GM12878 (cell line): ENCODE measurements around the gene PTP4A1. TPM values are rescaled to one million over a fixed set of nuclear protein-coding genes. Genes with fewer than 3 reads are reported as not detected.

Experiments used
- ATF3 ChIP-seq: IDR thresholded peaks from 2 replicates; pipeline ENCODE4 v1.6.1; 2011; ENCODE audit warnings: low read depth, mild to moderate bottlenecking, low read length, moderate library complexity, borderline replicate concordance; ENCODE audit errors: extremely low read depth
- BCLAF1 ChIP-seq: fragments of 450-650 bp; IDR thresholded peaks from 2 replicates; pipeline ENCODE4 v1.6.1; 2017; ENCODE audit warnings: antibody characterized with exemption, mild to moderate bottlenecking, moderate library complexity
- CBX3 ChIP-seq: fragments of 200-600 bp; sonication (generic); IDR thresholded peaks from 2 replicates; pipeline ENCODE4 v1.6.1; 2016; ENCODE audit warnings: low read depth, borderline replicate concordance
- CHD2 ChIP-seq: IDR thresholded peaks from 2 replicates; pipeline ENCODE4 v1.6.1; 2011; ENCODE audit warnings: low read depth, low read length, improper control_type of control experiment, borderline replicate concordance
- CHD4 ChIP-seq: fragments of 200-600 bp; sonication (generic); IDR thresholded peaks from 2 replicates; pipeline ENCODE4 v1.6.1; 2016; ENCODE audit warnings: mild to moderate bottlenecking
- DPF2 ChIP-seq: fragments of 450-650 bp; IDR thresholded peaks from 2 replicates; pipeline ENCODE4 v1.6.1; 2017; ENCODE audit warnings: mild to moderate bottlenecking
- E4F1 ChIP-seq: fragments of 450-650 bp; IDR thresholded peaks from 2 replicates; pipeline ENCODE4 v1.6.1; 2018; ENCODE audit warnings: borderline replicate concordance, mild to moderate bottlenecking; ENCODE audit not compliant: partially characterized antibody
- GABPA ChIP-seq: IDR thresholded peaks from 2 replicates; pipeline ENCODE4 v1.6.1; 2014; ENCODE audit warnings: antibody characterized with exemption, low read depth, mild to moderate bottlenecking, inconsistent platforms
- HDAC2 ChIP-seq: fragments of 200-600 bp; sonication (generic); IDR thresholded peaks from 2 replicates; pipeline ENCODE4 v1.6.1; 2017
- IKZF1 ChIP-seq: fragments of 450-650 bp; conservative IDR thresholded peaks from 2 replicates; pipeline ENCODE4 v1.6.1; 2017; ENCODE audit warnings: antibody characterized with exemption, mild to moderate bottlenecking
- KLF5 ChIP-seq: fragments of 450-650 bp; IDR thresholded peaks from 2 replicates; pipeline ENCODE4 v1.6.1; 2014; ENCODE audit warnings: mild to moderate bottlenecking; ENCODE audit not compliant: partially characterized antibody
- MTA3 ChIP-seq: IDR thresholded peaks from 2 replicates; pipeline ENCODE4 v1.6.1; 2012; ENCODE audit warnings: low read length, inconsistent platforms, borderline replicate concordance
- MYB ChIP-seq: fragments of 150-350 bp; IDR thresholded peaks from 2 replicates; pipeline ENCODE4 v1.6.1; 2014; ENCODE audit warnings: mild to moderate bottlenecking, low read depth, low read length, borderline replicate concordance
- MYC ChIP-seq: IDR thresholded peaks from 2 replicates; pipeline ENCODE4 v1.6.1; 2011; ENCODE audit warnings: mild to moderate bottlenecking, low read length, moderate library complexity, inconsistent platforms; ENCODE audit not compliant: insufficient read depth, insufficient replicate concordance, insufficient read length, severe bottlenecking
- NFXL1 ChIP-seq: fragments of 450-650 bp; IDR thresholded peaks from 2 replicates; pipeline ENCODE4 v1.6.1; 2017; ENCODE audit warnings: antibody characterized with exemption, mild to moderate bottlenecking, borderline replicate concordance
- PBX3 ChIP-seq: IDR thresholded peaks from 2 replicates; pipeline ENCODE4 v1.6.1; 2011; ENCODE audit warnings: mild to moderate bottlenecking, low read depth, low read length, moderate library complexity; ENCODE audit not compliant: insufficient replicate concordance
- POU2F2 ChIP-seq: IDR thresholded peaks from 3 replicates; pipeline ENCODE4 v1.6.1; 2011; ENCODE audit warnings: low read depth, mild to moderate bottlenecking, low read length, borderline replicate concordance
- RAD21 ChIP-seq: IDR thresholded peaks from 2 replicates; pipeline ENCODE4 v1.6.1; 2011; ENCODE audit warnings: mild to moderate bottlenecking, low read depth, low read length, moderate library complexity; ENCODE audit not compliant: insufficient read depth
- RB1 ChIP-seq: fragments of 450-650 bp; formaldehyde crosslinking; IDR thresholded peaks from 2 replicates; pipeline ENCODE4 v1.6.1; 2017; ENCODE audit warnings: mild to moderate bottlenecking, borderline replicate concordance
- RELA ChIP-seq: fragments of 450-650 bp; IDR thresholded peaks from 2 replicates; pipeline ENCODE4 v1.8.0; 2014; ENCODE audit warnings: borderline replicate concordance; ENCODE audit not compliant: partially characterized antibody
- SIN3A ChIP-seq: IDR thresholded peaks from 2 replicates; pipeline ENCODE4 v1.6.1; 2012; ENCODE audit warnings: low read depth, low read length, improper control_type of control experiment
- TCF12 ChIP-seq: IDR thresholded peaks from 2 replicates; pipeline ENCODE4 v1.6.1; 2011; ENCODE audit warnings: low read depth, mild to moderate bottlenecking, low read length
- polyA plus RNA-seq, 11 experiments: library from polyadenylated mRNA; depleted of rRNA in 4 of 11; unstranded in 6 of 11; stranded (reverse) in 5 of 11; fragments of >200 nt; fragmentation: Nextera tagmentation in 4 of 11; fragmentation: Illumina TruSeq in 1 of 11; extraction: Ambion mirVana in 4 of 11; extraction: Trizol in 1 of 11; gene quantifications; 1 replicate in 1 of 11; 2 replicates in 10 of 11; pipeline versions ENCODE4 v1.2.1 to v1.2.3, GENCODE V29; 2011 to 2016; ENCODE audit warnings: inconsistent platforms in 2 of 11, missing spikeins in 2 of 11, low read depth in 1 of 11
- total RNA-seq, 4 experiments: library from RNA; depleted of rRNA in 3 of 4; stranded (reverse); fragments of >200 nt in 3 of 4; fragmentation: Illumina TruSeq in 1 of 4; extraction: Trizol in 1 of 4; gene quantifications; 2 replicates each; pipeline versions ENCODE4 v1.2.1 to v1.2.3, GENCODE V29; 2013 to 2021

PTP4A1 gene
- total and polyA plus RNA-seq, 10 of the 15 experiments (the other 5 are each of a cell fraction or from before 2014, with no cell fraction given), result 8.5 to 190 (median 46.4) TPM; not detected in 2

GRCh38 chr6:63553208-63553607, 19.1 kb upstream of the PTP4A1 start (continued):
- TF ChIP-seq MYC (no peak), POU2F2 (no peak; the same call in 2 of the 3 replicates), ATF3 (no peak), DPF2 (peak; percentile 75; the same call in 1 of the 2 replicates), E4F1 (no peak), KLF5 (no peak), CBX3 (no peak), MTA3 (peak; percentile 72; the same call in 1 of the 2 replicates), SIN3A (no peak), CHD4 (no peak), PBX3 (no peak), NFXL1 (no peak), HDAC2 (no peak), BCLAF1 (no peak), RAD21 (no peak), MYB (no peak), GABPA (0 out of 2 replicates have a peak, but pooled peaks have one; percentile 35), CHD2 (peak; percentile 49; the same call in 1 of the 2 replicates), TCF12 (no peak), IKZF1 (peak; percentile 79), RELA (no peak), RB1 (no peak)
- TF ChIP-seq, all 136 proteins: peak for 33
